ENCODE measurements around the gene IGF1R. TPM values are rescaled to one million over a fixed set of nuclear protein-coding genes. Genes with fewer than 3 reads are reported as not detected.

Gene IGF1R
- total RNA-seq, 2 donors from 2014 or later, result 32.1 to 64.1 TPM

DNA sequence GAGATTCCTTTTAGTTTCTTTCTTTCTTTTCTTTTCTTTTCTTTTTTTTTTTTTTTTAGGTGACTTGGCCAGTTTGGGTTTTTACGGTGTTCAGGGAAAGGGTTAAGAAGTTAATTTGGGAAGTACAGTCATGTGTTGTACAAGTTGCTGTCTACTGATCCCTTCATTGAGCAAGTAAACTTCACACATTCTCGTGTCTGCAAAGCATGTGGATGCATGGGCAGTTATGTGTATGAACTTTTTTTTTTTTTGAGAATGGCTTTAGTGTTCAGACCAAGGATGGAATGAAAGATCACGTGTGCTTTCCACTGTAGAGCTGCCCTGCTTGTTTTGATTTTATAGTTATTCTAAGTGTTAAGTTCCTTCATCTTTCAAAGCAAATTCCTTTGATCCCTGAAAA is 227.0 kb downstream of the IGF1R start:
- Histone ChIP-seq H3K9me3 (no peaks in the 10 kb centered on the region), H3K27me3 (no peaks in the 10 kb centered on the region), H3K27ac (peak overlapping the region; percentile 72 to 82), H3K4me3 (no peak overlapping the region), H3K4me1 (peaks cover 0 to 59% of the 10 kb centered on the region in 2 donors), H3K36me3 (no peaks in the 10 kb centered on the region)
- no peak for DNase-seq (ENCODE audit: low spot score)
- TF ChIP-seq, protein P1, sequence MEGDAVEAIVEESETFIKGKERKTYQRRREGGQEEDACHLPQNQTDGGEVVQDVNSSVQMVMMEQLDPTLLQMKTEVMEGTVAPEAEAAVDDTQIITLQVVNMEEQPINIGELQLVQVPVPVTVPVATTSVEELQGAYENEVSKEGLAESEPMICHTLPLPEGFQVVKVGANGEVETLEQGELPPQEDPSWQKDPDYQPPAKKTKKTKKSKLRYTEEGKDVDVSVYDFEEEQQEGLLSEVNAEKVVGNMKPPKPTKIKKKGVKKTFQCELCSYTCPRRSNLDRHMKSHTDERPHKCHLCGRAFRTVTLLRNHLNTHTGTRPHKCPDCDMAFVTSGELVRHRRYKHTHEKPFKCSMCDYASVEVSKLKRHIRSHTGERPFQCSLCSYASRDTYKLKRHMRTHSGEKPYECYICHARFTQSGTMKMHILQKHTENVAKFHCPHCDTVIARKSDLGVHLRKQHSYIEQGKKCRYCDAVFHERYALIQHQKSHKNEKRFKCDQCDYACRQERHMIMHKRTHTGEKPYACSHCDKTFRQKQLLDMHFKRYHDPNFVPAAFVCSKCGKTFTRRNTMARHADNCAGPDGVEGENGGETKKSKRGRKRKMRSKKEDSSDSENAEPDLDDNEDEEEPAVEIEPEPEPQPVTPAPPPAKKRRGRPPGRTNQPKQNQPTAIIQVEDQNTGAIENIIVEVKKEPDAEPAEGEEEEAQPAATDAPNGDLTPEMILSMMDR (IDR thresholded peaks at IDR 0.05), result no peak

DNA sequence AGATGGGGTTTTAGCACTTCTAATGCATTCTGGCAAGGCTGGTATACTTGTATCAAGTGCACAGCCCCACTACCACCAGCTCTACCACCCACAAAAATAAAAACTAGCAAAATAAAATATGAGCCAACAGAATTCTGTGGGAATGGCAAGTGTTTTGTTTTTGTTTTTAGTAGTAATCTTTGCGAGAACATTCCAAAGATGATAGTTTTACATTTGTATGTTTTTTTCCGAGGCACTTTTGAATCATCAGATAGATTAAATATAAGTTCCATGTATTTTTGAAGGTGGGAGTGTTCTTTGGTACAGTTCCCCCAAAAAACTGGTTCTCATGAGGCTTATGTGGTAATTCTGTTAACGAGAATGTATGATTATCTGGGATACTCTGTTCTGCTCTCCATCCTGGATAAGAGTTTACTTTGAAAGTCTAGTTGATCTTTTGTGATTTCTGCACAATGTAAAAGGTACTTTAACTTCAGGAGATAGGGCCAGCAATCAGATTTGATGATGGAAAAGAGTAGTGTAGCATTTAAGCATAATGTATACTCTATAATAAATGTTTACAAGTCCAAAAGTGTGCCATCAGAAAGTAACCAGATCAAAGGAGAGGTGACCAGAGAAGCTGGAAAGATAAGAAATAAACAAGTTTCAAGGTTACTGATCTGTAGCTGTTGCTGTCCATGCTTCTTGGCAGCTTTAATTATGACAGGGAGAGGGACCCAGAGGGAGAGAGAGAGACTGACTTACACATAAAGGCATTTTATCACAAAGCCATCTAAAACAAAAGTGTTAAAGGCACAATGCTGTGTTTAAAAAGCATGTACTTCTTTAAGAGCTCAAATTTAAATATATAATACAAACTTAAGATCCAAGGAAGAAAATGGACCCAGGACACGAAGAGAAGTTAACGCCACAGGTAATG is 228.4 kb downstream of the IGF1R start:
- H3K27me3 ChIP-seq, result no peaks in the 10 kb centered on the region
- no peaks in the 10 kb centered on the region for H3K36me3 ChIP-seq
- TF ChIP-seq, protein P1 (IDR thresholded peaks at IDR 0.05), result no peak
- no peak for DNase-seq (ENCODE audit: low spot score)
- peak overlapping the region; percentile 72 to 82 for H3K27ac ChIP-seq
- H3K9me3 ChIP-seq, result no peaks in the 10 kb centered on the region
- H3K4me1 ChIP-seq, result peaks cover 0 to 69% of the 10 kb centered on the region in 2 donors
- no peak overlapping the region for H3K4me3 ChIP-seq

DNA sequence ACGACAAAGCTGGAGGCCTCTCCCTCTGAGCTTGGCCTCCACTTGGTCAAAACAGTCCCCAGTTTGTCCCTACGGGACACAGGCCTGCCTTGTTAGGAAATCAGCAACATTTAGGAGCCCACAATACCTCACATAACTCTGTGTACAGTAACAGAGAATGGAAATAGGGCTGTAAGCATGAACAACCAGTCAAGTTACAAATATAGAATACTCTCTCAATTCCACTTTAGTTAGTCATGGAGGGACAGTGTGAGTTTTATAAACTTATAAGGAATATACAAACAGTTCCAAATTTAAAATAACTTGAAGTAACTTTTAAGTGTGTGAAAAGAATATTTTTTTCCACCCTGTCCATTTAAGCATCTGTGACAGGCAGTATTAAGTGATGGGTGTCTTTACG is 229.8 kb downstream of the IGF1R start:
- Histone ChIP-seq H3K4me1 (peaks cover 0 to 69% of the 10 kb centered on the region in 2 donors), H3K27me3 (no peaks in the 10 kb centered on the region), H3K27ac (peak overlapping the region; percentile 72 to 82), H3K9me3 (no peaks in the 10 kb centered on the region), H3K4me3 (no peak overlapping the region), H3K36me3 (no peaks in the 10 kb centered on the region)
- DNase-seq (ENCODE audit: low spot score), result no peak
- TF ChIP-seq, protein P1 (IDR thresholded peaks at IDR 0.05), result no peak

DNA sequence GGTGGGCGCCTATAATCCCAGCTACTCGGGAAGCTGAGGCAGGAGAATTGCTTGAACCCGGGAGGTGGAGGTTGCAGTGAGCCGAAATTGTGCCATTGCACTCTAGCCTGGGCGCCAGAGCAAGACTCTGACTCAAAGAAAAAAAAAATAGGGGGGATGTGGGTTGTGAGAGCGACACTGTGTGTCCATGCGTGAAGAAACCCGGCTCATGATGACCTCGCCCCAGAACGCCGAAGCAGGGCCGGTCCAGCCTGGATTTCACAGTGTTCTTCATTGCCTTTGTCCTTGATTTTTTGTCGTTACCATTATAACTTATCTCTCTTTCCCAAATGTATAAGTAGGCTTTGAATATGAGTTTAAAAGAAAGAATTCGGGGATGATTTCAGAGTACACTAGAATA is 230.5 kb downstream of the IGF1R start:
- H3K36me3 ChIP-seq, result no peaks in the 10 kb centered on the region
- TF ChIP-seq, protein P1 (IDR thresholded peaks at IDR 0.05), result no peak
- H3K27ac ChIP-seq, result peak overlapping the region; percentile 72 to 82
- no peak for DNase-seq (ENCODE audit: low spot score)
- H3K27me3 ChIP-seq, result no peaks in the 10 kb centered on the region
- no peak overlapping the region for H3K4me3 ChIP-seq
- no peaks in the 10 kb centered on the region for H3K9me3 ChIP-seq
- H3K4me1 ChIP-seq, result peaks cover 0 to 66% of the 10 kb centered on the region in 2 donors

DNA sequence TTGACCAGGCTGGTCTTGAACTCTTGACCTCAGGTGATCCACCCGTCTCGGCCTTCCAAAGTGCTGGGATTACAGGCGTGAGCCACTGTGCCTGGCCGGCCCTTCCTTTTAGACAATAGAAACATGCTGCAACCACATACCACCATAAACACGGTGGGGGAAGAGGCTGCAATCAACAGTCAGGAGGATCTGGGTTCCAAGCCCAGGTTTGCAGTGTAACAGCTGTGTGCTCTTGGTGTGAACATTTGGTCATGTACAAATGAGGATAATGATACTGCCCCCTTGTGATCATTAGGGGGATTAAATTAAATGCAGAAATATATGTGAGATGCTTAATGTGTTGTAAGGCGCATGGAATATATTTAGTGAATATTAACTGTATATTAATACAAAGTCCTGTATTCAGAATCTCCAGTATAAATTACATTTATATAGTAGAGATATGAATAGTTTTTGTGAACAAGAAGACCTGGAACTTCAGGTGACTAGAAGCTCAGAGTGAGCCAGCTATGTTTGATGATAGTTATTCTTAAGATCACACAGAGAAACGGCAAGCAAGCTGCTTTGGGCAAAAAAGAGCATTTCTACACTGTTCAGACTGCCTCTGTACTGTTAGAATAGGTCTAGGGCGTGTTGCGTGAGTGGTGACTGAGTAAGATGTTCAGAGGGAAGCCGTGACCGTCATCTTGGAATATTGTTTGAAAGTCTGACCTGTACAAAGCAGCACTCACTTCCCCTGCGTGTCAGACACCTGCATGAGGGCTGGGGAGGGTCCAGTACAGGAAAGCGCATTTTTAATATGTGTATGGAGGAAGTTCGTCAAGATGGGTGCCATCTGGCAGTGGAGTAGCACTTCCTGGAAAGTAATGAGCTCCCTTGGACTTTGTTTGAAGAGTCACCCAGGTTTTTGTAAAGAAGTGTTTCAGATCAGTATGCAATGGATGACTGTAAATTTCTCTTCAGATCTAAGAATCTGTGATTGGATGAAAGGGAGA is 233.5 kb downstream of the IGF1R start:
- Histone ChIP-seq H3K27ac (peak overlapping the region in 1 of 2 donors; percentile 70), H3K4me1 (peaks cover 0 to 55% of the 10 kb centered on the region in 2 donors)

More for the DNA sequence above, 233.5 kb downstream of the IGF1R start:
- no peaks in the 10 kb centered on the region for H3K27me3 ChIP-seq
- TF ChIP-seq, protein P1 (IDR thresholded peaks at IDR 0.05), result peak in 1 of 2 donors; percentile 75
- H3K9me3 ChIP-seq, result no peaks in the 10 kb centered on the region
- no peak for DNase-seq (ENCODE audit: low spot score)
- H3K36me3 ChIP-seq, result no peaks in the 10 kb centered on the region
- no peak overlapping the region for H3K4me3 ChIP-seq

Measured in right atrium auricular region (tissue), 2 donors.